Gastrocnemius medialis (tissue), 4 donors: Measurements from ENCODE around the gene SEMA3G.

ENCODE experiments used
- CTCF ChIP-seq, 5 experiments: fragments of 450-650 bp in 3 of 5; fragments of 200-600 bp in 2 of 5; sonication (generic) in 2 of 5; IDR thresholded peaks in 4 of 5; conservative IDR thresholded peaks in 1 of 5; 1 replicate in 4 of 5; 2 replicates in 1 of 5; pipeline ENCODE4 v1.5.1; 2016 to 2019; ENCODE audit warnings: antibody characterized with exemption in 5 of 5, mild to moderate bottlenecking in 3 of 5, moderate library complexity in 3 of 5
- POLR2A ChIP-seq, 2 donors: fragments of 450-650 bp; IDR thresholded peaks; one replicate each; pipeline ENCODE4 v1.6.1; 2017; ENCODE audit warnings: antibody characterized with exemption in 2 of 2, mild to moderate bottlenecking in 2 of 2, moderate library complexity in 2 of 2

GRCh38 chr3:52452570-52453221 is 7.8 kb upstream of the SEMA3G start:
- TF ChIP-seq POLR2A (IDR thresholded peaks at IDR 0.05): peak; percentile 69 to 84
- TF ChIP-seq CTCF (IDR thresholded peaks at IDR 0.05 in 4 of 5, conservative IDR thresholded peaks at IDR 0.05 in 1 of 5): no peak
